Hematopoietic multipotent progenitor cell treated with erythropoietin and hydrocortisone succinate and interleukin-3 and kit ligand, for 8 days (in vitro differentiated cells): ENCODE results near the gene TMEM235.
"Not testable (repeated sequence)": the region's sequence is repeated elsewhere in the genome, so short reads cannot be mapped to it uniquely, and the experiment has no call there.

Experiments used
- DNase-seq: peaks from one replicate; pipeline ENCODE4 v3.0.0-alpha.2; 2015

Gene TMEM235

GRCh38 chr17:78219396-78220150 lies 11.9 kb upstream of the TMEM235 start:
- DNase-seq, result no peak

GRCh38 chr17:78223061-78223460 lies 8.4 kb upstream of the TMEM235 start:
- DNase-seq, result no peak

- DNase-seq, result no peak
Measured at GRCh38 chr17:78223765-78224164, 7.7 kb upstream of the TMEM235 start.

GRCh38 chr17:78224231-78225087 lies 7.0 kb upstream of the TMEM235 start:
- no peak for DNase-seq

- DNase-seq, result no peak
Measured at GRCh38 chr17:78225088-78225865, 6.2 kb upstream of the TMEM235 start.

- DNase-seq, result no peak
Measured at GRCh38 chr17:78226055-78226758, 5.2 kb upstream of the TMEM235 start.

GRCh38 chr17:78226759-78227454 lies 4.5 kb upstream of the TMEM235 start:
- no peak for DNase-seq

- DNase-seq, result no peak
Measured at GRCh38 chr17:78227455-78227916, 3.9 kb upstream of the TMEM235 start.

- DNase-seq, result no peak
Measured at GRCh38 chr17:78228176-78228575, 3.3 kb upstream of the TMEM235 start.

GRCh38 chr17:78230252-78230962 lies 1.0 kb upstream of the TMEM235 start:
- no peak for DNase-seq

GRCh38 chr17:78231991-78232858 lies 794 bp downstream of the TMEM235 start:
- DNase-seq, result no peak

GRCh38 chr17:78232859-78233173 lies 1.4 kb downstream of the TMEM235 start:
- no peak for DNase-seq

GRCh38 chr17:78233678-78234077 lies 2.2 kb downstream of the TMEM235 start:
- no peak for DNase-seq

- no peak for DNase-seq
Measured at GRCh38 chr17:78234261-78234865, 2.9 kb downstream of the TMEM235 start.

- DNase-seq, result not testable (repeated sequence)
Measured at GRCh38 chr17:78235022-78235421, 3.6 kb downstream of the TMEM235 start.

- no peak for DNase-seq
Measured at GRCh38 chr17:78235885-78236284, 4.5 kb downstream of the TMEM235 start.

- DNase-seq, result no peak
Measured at GRCh38 chr17:78236362-78237127, 5.1 kb downstream of the TMEM235 start.

GRCh38 chr17:78237401-78238012 lies 6.1 kb downstream of the TMEM235 start:
- DNase-seq, result no peak
